IMR-90 (cell line): ENCODE results near the gene STAC.

Experiments
- FOS ChIP-seq: fragments of 150-350 bp; IDR thresholded peaks from 2 replicates; pipeline ENCODE4 v1.6.1; 2016; ENCODE audit warnings: low read depth, low read length
- MAZ ChIP-seq: IDR thresholded peaks from 2 replicates; pipeline ENCODE4 v1.6.1; 2012; ENCODE audit warnings: low read depth, mild to moderate bottlenecking, low read length, improper control_type of control experiment, moderate library complexity, borderline replicate concordance
- MXI1 ChIP-seq: IDR thresholded peaks from 2 replicates; pipeline ENCODE4 v1.6.1; 2012; ENCODE audit warnings: low read depth, mild to moderate bottlenecking, low read length, moderate library complexity, borderline replicate concordance
- POLR2A ChIP-seq: IDR thresholded peaks from 2 replicates; pipeline ENCODE4 v1.6.1; 2012; ENCODE audit warnings: mild to moderate bottlenecking, low read depth, low read length
- RAD21 ChIP-seq: IDR thresholded peaks from 2 replicates; pipeline ENCODE4 v1.6.1; 2012; ENCODE audit warnings: low read length, improper control_type of control experiment
- RCOR1 ChIP-seq: IDR thresholded peaks from 2 replicates; pipeline ENCODE4 v1.6.1; 2012; ENCODE audit warnings: mild to moderate bottlenecking, low read length, improper control_type of control experiment; ENCODE audit not compliant: insufficient replicate concordance
- RFX5 ChIP-seq: IDR thresholded peaks from 2 replicates; pipeline ENCODE4 v1.8.0; 2012; ENCODE audit warnings: low read depth, mild to moderate bottlenecking, low read length, moderate library complexity
- TF ChIP-seq, protein P1 (sequence below): conservative IDR thresholded peaks from 2 replicates; pipeline ENCODE4 v1.5.1; 2012; ENCODE audit warnings: mild to moderate bottlenecking, low read depth, low read length, improper control_type of control experiment
- TF ChIP-seq, protein P2 (sequence below): fragments of 150-350 bp; IDR thresholded peaks from 2 replicates; pipeline ENCODE4 v1.6.1; 2017; ENCODE audit warnings: mild to moderate bottlenecking, antibody characterized with exemption, low read length, low read depth

DNA sequence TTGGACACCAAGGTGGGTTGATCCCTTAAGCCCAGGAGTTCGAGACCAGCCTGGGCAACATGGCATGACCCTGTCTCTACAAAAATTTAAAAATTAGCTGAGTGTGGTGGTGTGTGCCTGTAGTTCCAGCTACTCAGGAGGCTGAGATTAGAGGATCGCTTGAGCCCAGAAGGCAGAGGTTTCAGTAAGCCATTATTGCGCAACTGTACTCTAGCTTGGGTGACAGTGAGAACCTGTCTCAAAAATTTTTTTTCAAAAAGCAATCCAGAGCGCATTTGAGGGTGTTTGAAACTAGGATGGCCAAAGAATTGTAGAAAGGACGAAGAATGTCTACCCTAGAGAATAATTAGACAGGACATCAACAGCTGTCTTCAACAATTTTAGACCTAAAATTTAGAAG lies 103.4 kb downstream of the STAC start:
- TF ChIP-seq, protein P1, sequence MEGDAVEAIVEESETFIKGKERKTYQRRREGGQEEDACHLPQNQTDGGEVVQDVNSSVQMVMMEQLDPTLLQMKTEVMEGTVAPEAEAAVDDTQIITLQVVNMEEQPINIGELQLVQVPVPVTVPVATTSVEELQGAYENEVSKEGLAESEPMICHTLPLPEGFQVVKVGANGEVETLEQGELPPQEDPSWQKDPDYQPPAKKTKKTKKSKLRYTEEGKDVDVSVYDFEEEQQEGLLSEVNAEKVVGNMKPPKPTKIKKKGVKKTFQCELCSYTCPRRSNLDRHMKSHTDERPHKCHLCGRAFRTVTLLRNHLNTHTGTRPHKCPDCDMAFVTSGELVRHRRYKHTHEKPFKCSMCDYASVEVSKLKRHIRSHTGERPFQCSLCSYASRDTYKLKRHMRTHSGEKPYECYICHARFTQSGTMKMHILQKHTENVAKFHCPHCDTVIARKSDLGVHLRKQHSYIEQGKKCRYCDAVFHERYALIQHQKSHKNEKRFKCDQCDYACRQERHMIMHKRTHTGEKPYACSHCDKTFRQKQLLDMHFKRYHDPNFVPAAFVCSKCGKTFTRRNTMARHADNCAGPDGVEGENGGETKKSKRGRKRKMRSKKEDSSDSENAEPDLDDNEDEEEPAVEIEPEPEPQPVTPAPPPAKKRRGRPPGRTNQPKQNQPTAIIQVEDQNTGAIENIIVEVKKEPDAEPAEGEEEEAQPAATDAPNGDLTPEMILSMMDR = no peak
- TF ChIP-seq MAZ = no peak
- TF ChIP-seq MXI1 = no peak
- TF ChIP-seq POLR2A = no peak
- TF ChIP-seq, protein P2, sequence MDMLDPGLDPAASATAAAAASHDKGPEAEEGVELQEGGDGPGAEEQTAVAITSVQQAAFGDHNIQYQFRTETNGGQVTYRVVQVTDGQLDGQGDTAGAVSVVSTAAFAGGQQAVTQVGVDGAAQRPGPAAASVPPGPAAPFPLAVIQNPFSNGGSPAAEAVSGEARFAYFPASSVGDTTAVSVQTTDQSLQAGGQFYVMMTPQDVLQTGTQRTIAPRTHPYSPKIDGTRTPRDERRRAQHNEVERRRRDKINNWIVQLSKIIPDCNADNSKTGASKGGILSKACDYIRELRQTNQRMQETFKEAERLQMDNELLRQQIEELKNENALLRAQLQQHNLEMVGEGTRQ = no peak
- no peak for TF ChIP-seq RCOR1
- no peak for TF ChIP-seq FOS
- no peak for TF ChIP-seq RFX5
- no peak for TF ChIP-seq RAD21
